Cerebellar nuclear complex (tissue), 1 donor: ENCODE results near the gene CLPSL1.

Experiments
- DNase-seq, 2 experiments: peaks; one replicate each; lab custom pipeline; 2025; lab: John Stamatoyannopoulos, UW

Gene CLPSL1

GRCh38 chr6:35797837-35798526 lies 17.2 kb downstream of the CLPSL1 start:
- no peak for DNase-seq

GRCh38 chr6:35798706-35799105 lies 17.9 kb downstream of the CLPSL1 start:
- DNase-seq = no peak

GRCh38 chr6:35801148-35801547 lies 20.3 kb downstream of the CLPSL1 start:
- no peak for DNase-seq

GRCh38 chr6:35804996-35805736 lies 24.3 kb downstream of the CLPSL1 start, which contains the start of gene LHFPL5:
LHFPL5 (plus strand) TSS chr6:35805352; CDS start chr6:35805671, 319 bp downstream.
- no peak for DNase-seq

- DNase-seq = no peak
These were observed 27.9 kb downstream of the CLPSL1 start for GRCh38 chr6:35808688-35809087.

- DNase-seq = no peak
These were observed 29.0 kb downstream of the CLPSL1 start for GRCh38 chr6:35809809-35810208.

- DNase-seq = no peak
These were observed 30.3 kb downstream of the CLPSL1 start for GRCh38 chr6:35810971-35811698.

- no peak for DNase-seq
These were observed 30.8 kb downstream of the CLPSL1 start for GRCh38 chr6:35811699-35811995.

- no peak for DNase-seq
These were observed 36.7 kb downstream of the CLPSL1 start for GRCh38 chr6:35817515-35817914.

- DNase-seq = no peak
These were observed 42.8 kb downstream of the CLPSL1 start for GRCh38 chr6:35823601-35824000.

GRCh38 chr6:35824552-35825192 lies 43.9 kb downstream of the CLPSL1 start:
- DNase-seq = no peak

- DNase-seq = no peak
These were observed 48.5 kb downstream of the CLPSL1 start for GRCh38 chr6:35829306-35829705.

- DNase-seq = no peak
These were observed 50.6 kb downstream of the CLPSL1 start for GRCh38 chr6:35831257-35832007.

GRCh38 chr6:35833536-35833935 lies 52.7 kb downstream of the CLPSL1 start:
- no peak for DNase-seq
